KOPT-K1 (cell line): Measurements from ENCODE around the gene CPNE2.

Experiments
- H3K27ac ChIP-seq: fragments of 200-600 bp; sonication (generic); 2 replicates; pipeline ENCODE4 v1.5.1; 2016; ENCODE audit warnings: antibody characterized with exemption, mild to moderate bottlenecking, low read depth, low read length; ENCODE audit not compliant: poor library complexity, severe bottlenecking
- H3K36me3 ChIP-seq: fragments of 200-600 bp; sonication (generic); 2 replicates; pipeline ENCODE4 v1.5.1; 2017; ENCODE audit warnings: antibody characterized with exemption, mild to moderate bottlenecking, low read length, moderate library complexity; ENCODE audit not compliant: insufficient read depth
- H3K9me3 ChIP-seq: fragments of 200-600 bp; sonication (generic); 2 replicates; pipeline ENCODE4 v1.5.1; 2017; ENCODE audit warnings: antibody characterized with exemption, low read length, mild to moderate bottlenecking; ENCODE audit not compliant: insufficient read depth, poor library complexity, severe bottlenecking

The CPNE2 gene

DNA sequence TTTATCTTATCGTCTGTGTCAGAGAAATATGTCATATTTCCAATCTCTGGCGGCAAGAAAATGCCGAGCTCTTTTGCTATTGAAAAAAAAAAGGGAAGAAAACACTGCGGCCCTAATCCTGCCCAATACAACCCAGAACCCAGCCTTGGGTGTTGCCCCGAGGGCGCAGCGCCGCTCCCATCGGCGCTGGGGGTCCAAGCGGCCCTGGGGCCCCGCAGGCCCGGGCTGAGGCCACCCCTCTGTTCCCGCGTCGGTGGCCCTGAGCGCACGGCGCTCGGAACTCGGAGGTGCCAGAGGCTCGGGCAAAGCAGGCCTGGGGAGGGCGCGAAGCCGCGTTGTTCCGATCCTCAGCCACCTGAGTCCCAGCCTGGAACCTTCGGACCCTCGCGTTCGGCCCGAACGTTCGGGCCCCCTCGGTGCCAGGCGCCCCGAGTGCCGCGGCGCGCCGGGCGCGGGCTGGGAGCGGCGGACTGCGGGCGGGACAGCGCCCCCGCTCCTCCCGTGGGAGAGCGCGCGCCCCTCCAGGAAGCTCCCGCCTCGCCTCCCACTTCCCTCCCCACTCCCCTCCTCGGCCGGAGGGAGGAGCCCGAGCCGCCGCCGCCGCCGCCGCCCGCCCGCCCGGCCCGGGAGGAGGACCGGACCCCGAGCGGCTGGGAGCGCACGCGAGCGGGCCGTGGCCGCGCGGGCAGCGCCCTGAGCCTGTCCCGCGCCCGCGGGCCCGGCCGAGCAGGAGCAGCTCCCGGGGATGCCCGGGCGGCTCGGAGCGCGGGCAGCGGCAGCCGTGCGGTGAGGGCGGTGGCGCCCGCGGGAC is at the start of gene CPNE2:
TSS of gene CPNE2 (plus strand) at position 609 of the 811 bp plus-strand sequence. CDS start 18,160 bp downstream, outside the sequence.
- H3K36me3 ChIP-seq, result no peaks in the 10 kb centered on the region
- H3K27ac ChIP-seq, result no peak within 1 kb of the TSS
- no peaks in the 10 kb centered on the region for H3K9me3 ChIP-seq

- Histone ChIP-seq H3K27ac (peak overlapping the region; percentile 94), H3K9me3 (no peaks in the 10 kb centered on the region), H3K36me3 (peaks cover 46% of the 10 kb centered on the region)
Observed at GRCh38 chr16:57043248-57043647, 49.1 kb upstream of the CPNE2 start.

- Histone ChIP-seq H3K36me3 (peaks cover 57% of the 10 kb centered on the region), H3K27ac (no peak overlapping the region), H3K9me3 (no peaks in the 10 kb centered on the region)
Observed at GRCh38 chr16:57044931-57045693, 47.3 kb upstream of the CPNE2 start.

GRCh38 chr16:57045694-57046381 is 46.5 kb upstream of the CPNE2 start:
- no peak overlapping the region for H3K27ac ChIP-seq
- no peaks in the 10 kb centered on the region for H3K9me3 ChIP-seq
- peaks cover 60% of the 10 kb centered on the region for H3K36me3 ChIP-seq

GRCh38 chr16:57048095-57048494 is 44.3 kb upstream of the CPNE2 start:
- peaks cover 79% of the 10 kb centered on the region for H3K36me3 ChIP-seq
- H3K9me3 ChIP-seq, result no peaks in the 10 kb centered on the region
- no peak overlapping the region for H3K27ac ChIP-seq

DNA sequence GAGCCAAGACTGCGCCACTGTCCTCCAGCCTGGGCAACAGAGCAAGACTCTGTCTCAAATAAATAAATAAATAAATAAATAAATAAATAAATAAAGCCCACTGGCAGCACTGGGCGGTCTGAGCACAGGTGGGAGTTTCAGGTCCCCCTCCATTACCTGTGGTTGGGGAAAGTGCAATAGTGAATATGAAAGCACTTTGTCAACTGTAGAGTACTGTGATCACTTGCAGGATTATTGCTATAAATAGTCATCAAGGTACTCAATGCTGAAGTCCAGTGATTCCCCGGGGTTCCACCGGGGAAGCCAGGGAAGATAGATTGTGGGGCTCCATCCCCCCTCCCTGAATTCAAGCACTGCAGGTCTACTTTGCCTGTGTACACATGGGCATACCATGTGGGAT is 42.7 kb upstream of the CPNE2 start:
- Histone ChIP-seq H3K9me3 (no peaks in the 10 kb centered on the region), H3K27ac (no peak overlapping the region), H3K36me3 (peaks cover 85% of the 10 kb centered on the region)

DNA sequence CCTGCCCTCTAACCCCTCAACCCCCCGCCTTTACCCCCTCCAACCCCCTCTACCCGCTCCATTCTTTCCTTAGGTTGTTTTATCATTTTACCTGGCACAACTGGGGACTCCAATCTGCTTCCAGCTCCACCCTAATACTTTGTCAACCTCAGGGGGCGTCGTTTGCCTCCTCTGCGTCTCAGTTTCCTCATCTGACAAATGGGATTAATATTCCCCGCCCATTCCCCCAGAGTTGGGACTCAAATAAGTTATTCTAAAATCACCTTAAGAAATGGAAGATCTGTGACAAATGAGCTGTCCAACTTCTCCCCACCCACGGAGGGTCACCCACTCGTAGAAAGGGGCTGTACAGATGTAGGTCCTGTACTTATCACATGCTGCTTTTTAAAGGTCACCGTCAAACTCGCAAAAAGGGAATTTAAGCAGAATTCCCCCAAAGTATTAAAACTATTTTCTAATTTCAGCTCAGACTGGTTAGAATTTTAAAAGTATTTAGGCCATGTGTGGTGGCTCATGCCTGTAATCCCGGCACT is 40.6 kb upstream of the CPNE2 start:
- Histone ChIP-seq H3K27ac (no peak overlapping the region), H3K9me3 (no peaks in the 10 kb centered on the region), H3K36me3 (peaks cover 85% of the 10 kb centered on the region)

DNA sequence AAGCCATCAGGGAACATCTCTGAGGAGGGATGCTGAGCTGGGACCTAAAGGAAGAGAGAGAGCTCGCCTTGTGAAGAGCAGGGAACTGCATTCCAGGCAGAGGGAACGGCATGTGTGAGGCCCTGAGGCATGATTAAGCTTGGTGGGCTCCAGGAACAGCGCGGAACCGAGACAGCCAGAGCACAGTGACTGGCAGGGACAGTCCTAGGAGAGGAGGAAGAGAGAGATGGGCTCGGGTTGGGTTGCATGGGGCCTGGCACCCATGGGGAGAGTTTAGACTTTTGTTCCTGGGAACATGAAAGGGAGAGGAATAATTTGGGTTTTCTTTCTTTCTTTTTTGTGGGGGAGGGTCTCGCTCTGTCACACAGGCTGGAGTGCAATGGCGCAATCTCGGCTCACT is 39.2 kb upstream of the CPNE2 start:
- Histone ChIP-seq H3K9me3 (no peaks in the 10 kb centered on the region), H3K27ac (no peak overlapping the region), H3K36me3 (peaks cover 83% of the 10 kb centered on the region)

GRCh38 chr16:57054338-57054737 is 38.0 kb upstream of the CPNE2 start:
- Histone ChIP-seq H3K27ac (no peak overlapping the region), H3K36me3 (peaks cover 84% of the 10 kb centered on the region), H3K9me3 (no peaks in the 10 kb centered on the region)

DNA sequence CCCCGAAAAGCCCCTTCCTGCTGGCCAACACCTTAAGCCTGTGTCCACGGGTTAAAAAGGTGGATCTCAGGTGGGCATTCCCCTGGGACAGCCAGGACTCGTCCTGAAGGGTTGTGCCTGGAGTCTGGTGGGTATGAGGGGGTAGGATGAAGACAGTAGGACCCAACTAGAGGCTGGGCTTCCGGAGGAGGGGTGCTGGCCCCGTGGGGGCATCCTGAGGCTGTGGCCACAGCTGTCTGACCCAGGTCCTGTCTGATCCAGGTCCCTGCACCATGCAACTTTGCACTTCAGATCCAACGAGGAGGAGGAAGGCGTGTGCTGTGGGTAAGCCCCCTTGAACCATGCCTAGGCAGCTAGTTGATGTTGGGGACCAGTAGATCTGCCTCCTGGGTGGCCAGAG is 37.6 kb upstream of the CPNE2 start:
- no peaks in the 10 kb centered on the region for H3K9me3 ChIP-seq
- peaks cover 87% of the 10 kb centered on the region for H3K36me3 ChIP-seq
- H3K27ac ChIP-seq, result no peak overlapping the region

GRCh38 chr16:57055671-57056070 is 36.7 kb upstream of the CPNE2 start:
- Histone ChIP-seq H3K36me3 (peaks cover 92% of the 10 kb centered on the region), H3K27ac (no peak overlapping the region), H3K9me3 (no peaks in the 10 kb centered on the region)

GRCh38 chr16:57058291-57058861 is 34.0 kb upstream of the CPNE2 start:
- Histone ChIP-seq H3K27ac (no peak overlapping the region), H3K9me3 (no peaks in the 10 kb centered on the region), H3K36me3 (peaks cover 81% of the 10 kb centered on the region)

DNA sequence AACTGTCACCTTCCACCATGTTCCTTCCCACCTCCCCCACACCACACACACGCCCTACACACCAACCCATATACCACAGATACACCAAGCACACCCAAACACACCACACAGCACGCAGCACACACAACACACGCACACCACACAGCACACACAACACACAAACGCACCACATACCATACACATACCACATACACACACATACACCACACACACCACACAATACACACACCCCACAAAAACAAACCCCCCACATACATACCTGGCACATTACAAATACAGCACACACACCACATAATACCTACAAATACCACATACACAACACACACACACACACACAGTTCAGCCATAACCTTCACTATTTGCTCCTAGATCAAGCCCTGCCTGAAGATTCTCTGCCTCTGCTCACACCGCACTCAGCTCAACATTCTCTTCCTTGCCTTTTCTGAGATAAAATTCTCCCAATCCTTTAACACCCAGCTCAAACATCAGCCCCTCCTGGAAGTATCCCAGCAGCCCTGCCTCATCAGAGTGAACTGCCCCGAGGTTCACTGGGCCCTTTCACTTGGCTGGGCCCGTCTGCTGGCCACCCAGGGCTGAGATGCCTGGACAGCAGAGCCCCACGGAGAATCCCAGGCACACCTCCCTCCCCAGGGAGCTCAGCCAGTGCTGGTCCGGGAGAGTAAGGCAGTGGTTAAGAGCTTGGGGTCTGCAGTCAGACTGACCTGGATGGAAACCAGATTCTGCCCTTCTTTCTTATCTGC is 31.9 kb upstream of the CPNE2 start:
- Histone ChIP-seq H3K27ac (peak overlapping the region; percentile 48), H3K9me3 (no peaks in the 10 kb centered on the region), H3K36me3 (peaks cover 60% of the 10 kb centered on the region)
